Loucy (cell line): ENCODE measurements around the gene GRB7.
A peak's percentile ranks its signal among the peaks of the same experiment; 100 is the strongest.

Experiments used
- H2AFZ ChIP-seq: fragments of 200-600 bp; sonication (generic); 2 replicates; pipeline ENCODE4 v1.6.0; 2016; ENCODE audit warnings: antibody characterized with exemption, mild to moderate bottlenecking, low read length, moderate library complexity
- H3F3A ChIP-seq: fragments of 200-600 bp; 2 replicates; pipeline ENCODE4 v1.6.0; 2016; ENCODE audit warnings: antibody characterized with exemption, low read depth, mild to moderate bottlenecking
- H3K27me3 ChIP-seq: fragments of 200-600 bp; sonication (generic); 2 replicates; pipeline ENCODE4 v1.6.1; 2014; ENCODE audit warnings: low read length, mild to moderate bottlenecking; ENCODE audit not compliant: insufficient read depth, poor library complexity, severe bottlenecking
- H3K36me3 ChIP-seq: fragments of 200-600 bp; sonication (generic); 2 replicates; pipeline ENCODE4 v1.6.1; 2016; ENCODE audit warnings: low read length; ENCODE audit not compliant: insufficient read depth
- H3K4me1 ChIP-seq: fragments of 200-600 bp; sonication (generic); 2 replicates; pipeline ENCODE4 v1.5.1; 2014; ENCODE audit warnings: low read length, mild to moderate bottlenecking; ENCODE audit not compliant: insufficient read depth, poor library complexity, severe bottlenecking
- H3K4me2 ChIP-seq: fragments of 200-600 bp; sonication (generic); 2 replicates; pipeline ENCODE4 v1.6.0; 2014; ENCODE audit warnings: antibody characterized with exemption, low read length, low read depth, mild to moderate bottlenecking; ENCODE audit not compliant: poor library complexity, severe bottlenecking
- H3K4me3 ChIP-seq: fragments of 200-600 bp; sonication (generic); 2 replicates; pipeline ENCODE4 v1.5.1; 2014; ENCODE audit warnings: low read length, mild to moderate bottlenecking, mixed read lengths; ENCODE audit not compliant: poor library complexity, severe bottlenecking
- H3K79me2 ChIP-seq: fragments of 200-600 bp; sonication (generic); 2 replicates; pipeline ENCODE4 v1.6.1; 2014; ENCODE audit warnings: low read length; ENCODE audit not compliant: insufficient read depth
- H3K9ac ChIP-seq: fragments of 200-600 bp; sonication (generic); 2 replicates; pipeline ENCODE4 v1.6.0; 2014; ENCODE audit warnings: mild to moderate bottlenecking, low read depth, low read length, moderate library complexity; ENCODE audit not compliant: poor library complexity, severe bottlenecking
- H3K9me2 ChIP-seq: fragments of 200-600 bp; sonication (generic); replicated peaks from 2 replicates; pipeline ENCODE4 v1.6.1; 2016; ENCODE audit warnings: low read depth, low read length, mixed read lengths
- H3K9me3 ChIP-seq: fragments of 200-600 bp; sonication (generic); 2 replicates; pipeline ENCODE4 v1.6.1; 2014; ENCODE audit warnings: mild to moderate bottlenecking, antibody characterized with exemption, low read length, low read depth; ENCODE audit not compliant: insufficient read depth
- H4K20me1 ChIP-seq: fragments of 200-600 bp; sonication (generic); 2 replicates; pipeline ENCODE4 v1.6.0; 2014; ENCODE audit warnings: antibody characterized with exemption, low read length, mild to moderate bottlenecking; ENCODE audit not compliant: insufficient read depth, poor library complexity, severe bottlenecking
- CTCF ChIP-seq: fragments of 200-600 bp; sonication (generic); conservative IDR thresholded peaks from 2 replicates; pipeline ENCODE4 v1.5.1; 2014; ENCODE audit warnings: mild to moderate bottlenecking, antibody characterized with exemption, low read length
- EZH2phosphoT487 ChIP-seq: fragments of 200-600 bp; IDR thresholded peaks from 2 replicates; pipeline ENCODE4 v1.6.1; 2018; ENCODE audit warnings: antibody characterized with exemption, mild to moderate bottlenecking, moderate library complexity, borderline replicate concordance

Gene GRB7

GRCh38 chr17:39729280-39729851 is 8.4 kb upstream of the GRB7 start:
- Histone ChIP-seq H3K4me1 (peaks cover 10% of the 10 kb centered on the region), H3K4me2 (peak overlapping the region; percentile 97), H3K9ac (peak overlapping the region; percentile 81), H3K4me3 (peak overlapping the region; percentile 91), H3K9me2 (no peaks in the 10 kb centered on the region), H3K79me2 (peaks cover 9% of the 10 kb centered on the region), H3F3A (no peaks in the 10 kb centered on the region), H3K36me3 (no peaks in the 10 kb centered on the region), H4K20me1 (no peaks in the 10 kb centered on the region), H2AFZ (no peak overlapping the region), H3K9me3 (no peaks in the 10 kb centered on the region), H3K27me3 (no peaks in the 10 kb centered on the region)
- TF ChIP-seq EZH2phosphoT487 (no peak), CTCF (no peak)

GRCh38 chr17:39730095-39730921 is 7.4 kb upstream of the GRB7 start, which contains the start of gene MIEN1:
TSS of gene MIEN1 (minus strand) at chr17:39730532. CDS start at chr17:39730495, 37 bp downstream.
- Histone ChIP-seq H2AFZ (peak within 1 kb of the TSS; percentile 91), H3K4me3 (peak within 1 kb of the TSS; percentile 91), H3K9ac (peak within 1 kb of the TSS; percentile 81), H3K4me2 (peak within 1 kb of the TSS; percentile 97), H4K20me1 (no peaks in the 10 kb centered on the region), H3K36me3 (no peaks in the 10 kb centered on the region), H3F3A (no peaks in the 10 kb centered on the region), H3K4me1 (peaks cover 10% of the 10 kb centered on the region), H3K9me2 (no peaks in the 10 kb centered on the region), H3K9me3 (no peaks in the 10 kb centered on the region), H3K27me3 (no peaks in the 10 kb centered on the region), H3K79me2 (peaks cover 9% of the 10 kb centered on the region)
- TF ChIP-seq EZH2phosphoT487 (no peak), CTCF (peak; percentile 71)

- Histone ChIP-seq H2AFZ (no peak overlapping the region), H3K9me2 (no peaks in the 10 kb centered on the region), H3K27me3 (no peaks in the 10 kb centered on the region), H3K36me3 (no peaks in the 10 kb centered on the region), H3F3A (no peaks in the 10 kb centered on the region), H3K9me3 (no peaks in the 10 kb centered on the region), H4K20me1 (no peaks in the 10 kb centered on the region), H3K79me2 (peaks cover 9% of the 10 kb centered on the region), H3K9ac (no peak overlapping the region), H3K4me3 (no peak overlapping the region), H3K4me2 (no peak overlapping the region), H3K4me1 (peaks cover 10% of the 10 kb centered on the region)
- TF ChIP-seq CTCF (no peak), EZH2phosphoT487 (no peak)
Measured at GRCh38 chr17:39732586-39732985, 5.2 kb upstream of the GRB7 start.
